Gastrocnemius medialis (tissue), 4 donors: ENCODE results near the gene RNF4. TPM values are rescaled to one million over a fixed set of nuclear protein-coding genes. Genes with fewer than 3 reads are reported as not detected.
A peak's percentile ranks its signal among the peaks of the same experiment; 100 is the strongest.

Experiments used
- ATAC-seq, 2 donors: fragments of 150-250 bp; one replicate each; pipeline ENCODE4 v1.9.1; 2016
- DNase-seq, 2 donors: peaks; one replicate each; pipeline ENCODE4 v3.0.0-alpha.2; 2019
- H3K27ac ChIP-seq, 4 donors: fragments of 200-600 bp; sonication (generic); 1 replicate in 1 of 4; 2 replicates in 3 of 4; pipeline ENCODE4 v1.5.1; 2016 to 2018; ENCODE audit warnings: mild to moderate bottlenecking in 2 of 4, moderate library complexity in 1 of 4
- H3K27me3 ChIP-seq, 3 donors: fragments of 200-600 bp; sonication (generic) in 2 of 3; 1 replicate in 1 of 3; 2 replicates in 2 of 3; pipeline versions ENCODE4 v1.5.1 to v1.6.0; 2016 to 2019; ENCODE audit warnings: mild to moderate bottlenecking in 1 of 3, moderate library complexity in 1 of 3
- H3K36me3 ChIP-seq, 2 donors: fragments of 200-600 bp; sonication (generic) in 1 of 2; one replicate each; pipeline ENCODE4 v1.5.1; 2017 to 2018
- H3K4me1 ChIP-seq, 2 donors: fragments of 200-600 bp; sonication (generic) in 1 of 2; one replicate each; pipeline ENCODE4 v1.5.1; 2016 to 2017; ENCODE audit warnings: mild to moderate bottlenecking in 2 of 2
- H3K4me3 ChIP-seq, 4 donors: fragments of 200-600 bp; sonication (generic) in 3 of 4; 1 replicate in 1 of 4; 2 replicates in 3 of 4; pipeline ENCODE4 v1.5.1; 2016 to 2019; ENCODE audit warnings: mild to moderate bottlenecking in 2 of 4
- H3K9me3 ChIP-seq, 3 donors: fragments of 200-600 bp; sonication (generic) in 2 of 3; 1 replicate in 1 of 3; 2 replicates in 2 of 3; pipeline ENCODE4 v1.5.1; 2016 to 2019
- POLR2A ChIP-seq, 2 donors: fragments of 450-650 bp; IDR thresholded peaks; one replicate each; pipeline ENCODE4 v1.6.1; 2017; ENCODE audit warnings: antibody characterized with exemption in 2 of 2, mild to moderate bottlenecking in 2 of 2, moderate library complexity in 2 of 2
- in situ Hi-C, 4 donors: fragments of 200-750 bp; cut with MboI; loops; one replicate each; pipeline versions ENCODE4 v1.15.0 to v1.8.0; 2017; ENCODE audit warnings: low sequenced_read_pairs in 4 of 4
- intact Hi-C: fragments of 100-400 bp; cut with DNase I; formaldehyde crosslinking; loops from one replicate; pipeline ENCODE4 v1.15.1; 2023; ENCODE audit warnings: low total_unique reads
- total RNA-seq, 4 donors: library from RNA; depleted of rRNA; stranded (reverse); fragments of >200 nt; gene quantifications; one replicate each; pipeline versions ENCODE4 v1.1.0 to v1.2.3, GENCODE V29; 2016
- TF ChIP-seq, protein P1 (sequence below), 5 experiments: fragments of 450-650 bp in 3 of 5; fragments of 200-600 bp in 2 of 5; sonication (generic) in 2 of 5; IDR thresholded peaks in 4 of 5; conservative IDR thresholded peaks in 1 of 5; 1 replicate in 4 of 5; 2 replicates in 1 of 5; pipeline ENCODE4 v1.5.1; 2016 to 2019; ENCODE audit warnings: antibody characterized with exemption in 5 of 5, mild to moderate bottlenecking in 3 of 5, moderate library complexity in 3 of 5

The RNF4 gene
- total RNA-seq, 4 donors from 2014 or later = 21.7 to 48.7 (median 34.7) TPM

DNA sequence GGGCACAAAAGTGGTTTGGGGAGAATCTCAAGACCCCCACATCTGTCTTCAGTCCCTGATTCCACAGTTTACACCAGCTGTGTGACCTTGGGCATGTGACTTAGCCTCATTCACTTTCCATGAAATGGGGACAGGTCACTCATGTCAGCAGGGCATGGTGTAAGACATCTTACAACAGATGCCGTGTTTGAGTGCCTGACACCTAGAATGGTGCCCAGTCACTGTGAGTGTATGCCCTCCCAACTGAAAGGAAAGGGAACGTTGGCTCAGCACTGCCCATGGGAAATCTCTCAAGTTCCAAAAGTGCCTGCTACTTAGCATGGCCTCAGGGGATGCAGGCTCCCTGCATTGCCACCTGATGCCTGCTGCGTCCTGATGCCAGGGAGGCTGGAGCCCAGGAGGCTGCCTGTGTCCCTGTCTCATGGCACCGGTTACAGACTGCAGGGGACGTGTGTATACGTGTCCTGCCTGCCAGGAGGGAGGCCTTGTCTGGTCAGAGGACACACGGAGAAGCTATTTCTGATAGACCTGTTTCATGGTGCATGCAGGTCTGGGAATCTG lies 32.2 kb downstream of the RNF4 start:
- Histone ChIP-seq H3K27ac (peak overlapping the region in 3 of 4 donors; percentile 22 to 69 (median 40)), H3K4me1 (peaks cover 6 to 7% of the 10 kb centered on the region in 2 donors), H3K9me3 (no peaks in the 10 kb centered on the region), H3K27me3 (no peaks in the 10 kb centered on the region), H3K4me3 (no peak overlapping the region), H3K36me3 (peaks cover 0 to 58% of the 10 kb centered on the region in 2 donors)
- no peak for TF ChIP-seq POLR2A (IDR thresholded peaks at IDR 0.05)
- TF ChIP-seq, protein P1, sequence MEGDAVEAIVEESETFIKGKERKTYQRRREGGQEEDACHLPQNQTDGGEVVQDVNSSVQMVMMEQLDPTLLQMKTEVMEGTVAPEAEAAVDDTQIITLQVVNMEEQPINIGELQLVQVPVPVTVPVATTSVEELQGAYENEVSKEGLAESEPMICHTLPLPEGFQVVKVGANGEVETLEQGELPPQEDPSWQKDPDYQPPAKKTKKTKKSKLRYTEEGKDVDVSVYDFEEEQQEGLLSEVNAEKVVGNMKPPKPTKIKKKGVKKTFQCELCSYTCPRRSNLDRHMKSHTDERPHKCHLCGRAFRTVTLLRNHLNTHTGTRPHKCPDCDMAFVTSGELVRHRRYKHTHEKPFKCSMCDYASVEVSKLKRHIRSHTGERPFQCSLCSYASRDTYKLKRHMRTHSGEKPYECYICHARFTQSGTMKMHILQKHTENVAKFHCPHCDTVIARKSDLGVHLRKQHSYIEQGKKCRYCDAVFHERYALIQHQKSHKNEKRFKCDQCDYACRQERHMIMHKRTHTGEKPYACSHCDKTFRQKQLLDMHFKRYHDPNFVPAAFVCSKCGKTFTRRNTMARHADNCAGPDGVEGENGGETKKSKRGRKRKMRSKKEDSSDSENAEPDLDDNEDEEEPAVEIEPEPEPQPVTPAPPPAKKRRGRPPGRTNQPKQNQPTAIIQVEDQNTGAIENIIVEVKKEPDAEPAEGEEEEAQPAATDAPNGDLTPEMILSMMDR (IDR thresholded peaks at IDR 0.05 in 4 of 5, conservative IDR thresholded peaks at IDR 0.05 in 1 of 5) = no peak
- ATAC-seq (peak; percentile 68 to 88), DNase-seq (peak in 1 of 2 donors; percentile 74)
- in situ Hi-C loops (no loop called here), intact Hi-C loops (no loop called here)

DNA sequence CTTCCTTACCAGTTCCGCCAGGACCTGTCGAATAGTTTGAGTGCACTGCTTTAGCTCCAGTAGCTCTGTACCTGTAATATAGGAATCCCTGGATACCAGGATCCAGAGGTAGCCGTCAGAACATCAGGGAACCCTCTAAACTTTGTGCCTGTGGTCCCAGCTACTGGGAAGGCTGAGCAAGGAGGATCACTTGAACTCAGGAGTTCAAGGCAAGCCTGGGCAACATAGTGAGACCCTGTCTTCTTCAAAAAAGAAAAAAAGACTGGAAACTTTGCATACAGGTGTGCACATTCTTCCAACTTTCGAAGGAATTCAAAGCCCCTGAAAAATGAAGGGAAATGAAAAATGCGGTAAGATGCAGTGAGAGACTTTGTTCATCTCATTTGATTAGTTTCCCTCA lies 34.9 kb downstream of the RNF4 start:
- H3K36me3 ChIP-seq = peaks cover 0 to 43% of the 10 kb centered on the region in 2 donors
- no peak overlapping the region for H3K27ac ChIP-seq
- H3K4me3 ChIP-seq = no peak overlapping the region
- no peak for DNase-seq
- intact Hi-C loops (no loop called here), in situ Hi-C loops (no loop called here)
- no peaks in the 10 kb centered on the region for H3K27me3 ChIP-seq
- H3K4me1 ChIP-seq = peaks cover 6 to 7% of the 10 kb centered on the region in 2 donors
- no peaks in the 10 kb centered on the region for H3K9me3 ChIP-seq
- TF ChIP-seq POLR2A (IDR thresholded peaks at IDR 0.05) = no peak
- TF ChIP-seq, protein P1 (IDR thresholded peaks at IDR 0.05 in 4 of 5, conservative IDR thresholded peaks at IDR 0.05 in 1 of 5) = no peak
- ATAC-seq = no peak

DNA sequence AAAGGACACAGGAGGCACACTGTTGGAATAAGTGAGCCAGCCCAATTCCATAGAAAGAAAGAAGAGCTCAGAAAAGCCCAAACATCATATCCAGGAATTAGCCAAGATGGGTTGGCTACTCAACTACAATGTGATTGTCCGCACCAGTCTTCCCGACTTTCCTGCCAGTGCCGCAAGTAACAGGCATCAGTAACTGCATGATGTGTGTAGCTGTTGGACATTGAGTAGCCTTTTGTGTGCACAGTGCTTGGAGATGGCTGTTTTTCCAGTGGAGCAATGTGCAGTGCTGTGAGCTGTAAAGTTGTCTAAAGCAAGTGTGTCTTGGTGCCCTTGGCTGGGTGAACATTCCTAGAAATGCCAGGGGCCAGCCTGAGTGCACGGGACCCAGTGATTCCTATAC lies 38.4 kb downstream of the RNF4 start:
- DNase-seq = no peak
- Histone ChIP-seq H3K9me3 (no peaks in the 10 kb centered on the region), H3K4me1 (no peaks in the 10 kb centered on the region), H3K27me3 (no peaks in the 10 kb centered on the region), H3K27ac (no peak overlapping the region), H3K36me3 (peaks cover 0 to 22% of the 10 kb centered on the region in 2 donors), H3K4me3 (no peak overlapping the region)
- intact Hi-C loops (no loop called here), in situ Hi-C loops (no loop called here)
- no peak for ATAC-seq
- TF ChIP-seq POLR2A (IDR thresholded peaks at IDR 0.05) = no peak
- TF ChIP-seq, protein P1 (IDR thresholded peaks at IDR 0.05 in 4 of 5, conservative IDR thresholded peaks at IDR 0.05 in 1 of 5) = no peak

DNA sequence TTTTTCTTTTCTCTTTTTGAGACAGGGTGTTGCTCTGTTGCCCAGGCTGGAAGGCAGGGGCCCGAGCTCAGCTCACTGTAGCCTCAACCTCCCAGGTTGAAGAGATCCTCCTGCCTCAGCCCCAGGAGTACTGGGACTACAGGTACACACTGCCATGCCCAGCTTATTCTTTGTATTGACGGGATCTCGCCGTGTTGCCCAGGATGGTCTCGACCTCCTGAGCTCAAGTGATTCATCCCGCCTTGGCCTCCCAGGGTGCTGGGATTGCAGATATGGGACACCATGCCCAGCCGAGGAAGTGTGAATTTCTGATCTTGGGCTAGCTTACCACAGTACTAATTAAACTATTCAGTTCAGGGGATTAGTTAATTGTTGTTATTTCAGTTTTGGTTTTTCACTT lies 38.9 kb downstream of the RNF4 start:
- Histone ChIP-seq H3K27me3 (no peaks in the 10 kb centered on the region), H3K36me3 (peaks cover 0 to 28% of the 10 kb centered on the region in 2 donors)
- in situ Hi-C loops = no loop called here

More for the DNA sequence above, 38.9 kb downstream of the RNF4 start:
- Histone ChIP-seq H3K4me3 (no peak overlapping the region), H3K4me1 (no peaks in the 10 kb centered on the region), H3K9me3 (no peaks in the 10 kb centered on the region), H3K27ac (no peak overlapping the region)
- DNase-seq (no peak), ATAC-seq (no peak)
- no peak for TF ChIP-seq POLR2A (IDR thresholded peaks at IDR 0.05)
- TF ChIP-seq, protein P1 (IDR thresholded peaks at IDR 0.05 in 4 of 5, conservative IDR thresholded peaks at IDR 0.05 in 1 of 5) = no peak
- intact Hi-C loops = no loop called here
